B cell (primary cell): ENCODE measurements around the gene ADIPOR1. TPM values are rescaled to one million over a fixed set of nuclear protein-coding genes. Genes with fewer than 3 reads are reported as not detected.
A peak's percentile ranks its signal among the peaks of the same experiment; 100 is the strongest.

Experiments used
- ATAC-seq: fragments of 200-7000 bp; cut with Tn5 transposase; one replicate; pipeline ENCODE4 v1.10.0; 2021; ENCODE audit warnings: low read depth, mild to moderate bottlenecking, moderate number of reproducible peaks, moderate library complexity
- CTCF ChIA-PET: fragments of 350-600 bp; sonication (Branson Sonifier 250); formaldehyde crosslinking; loops from one replicate; lab custom pipeline; 2021; ENCODE audit warnings: antibody characterized with exemption, inconsistent platforms; lab: Charles Lee
- POLR2A ChIA-PET: fragments of 350-600 bp; sonication (Branson Sonifier 250); formaldehyde crosslinking; loops from one replicate; lab custom pipeline; 2021; ENCODE audit warnings: antibody characterized with exemption; lab: Charles Lee
- DNase-seq: peaks from one replicate; pipeline ENCODE4 v3.0.0; 2013
- H2AFZ ChIP-seq: 2 replicates; pipeline ENCODE4 v1.6.1; 2012; ENCODE audit warnings: mild to moderate bottlenecking, low read depth, low read length; ENCODE audit not compliant: insufficient read depth, poor library complexity, severe bottlenecking
- H3K27ac ChIP-seq, 2 donors: 1 replicate in 1 of 2; 2 replicates in 1 of 2; pipeline ENCODE4 v1.5.1; 2012 to 2013; ENCODE audit warnings: low read length in 2 of 2, mild to moderate bottlenecking in 2 of 2, moderate library complexity in 1 of 2
- H3K27me3 ChIP-seq, 4 experiments: fragments of 200-600 bp in 1 of 4; sonication (generic) in 1 of 4; replicated peaks in 1 of 4; 1 replicate in 2 of 4; 2 replicates in 2 of 4; pipeline versions ENCODE4 v1.6.1 to v1.7.0; 2013 to 2016; ENCODE audit warnings: low read length in 3 of 4, mild to moderate bottlenecking in 2 of 4, mixed read lengths in 1 of 4, moderate library complexity in 1 of 4; ENCODE audit not compliant: insufficient read depth in 4 of 4, control insufficient read depth in 3 of 4; ENCODE audit errors: control extremely low read depth in 1 of 4
- H3K36me3 ChIP-seq, 2 experiments: replicated peaks in 1 of 2; 1 replicate in 1 of 2; 2 replicates in 1 of 2; pipeline versions ENCODE4 v1.6.1 to v1.7.1; 2013; ENCODE audit warnings: low read length in 1 of 2; ENCODE audit not compliant: insufficient read depth in 2 of 2, control insufficient read depth in 1 of 2; ENCODE audit errors: control extremely low read depth in 1 of 2, extremely low read depth in 1 of 2
- H3K4me1 ChIP-seq, 2 donors: fragments of 200-600 bp in 1 of 2; sonication (generic) in 1 of 2; 1 replicate in 1 of 2; 2 replicates in 1 of 2; pipeline versions ENCODE4 v1.5.1 to v1.6.1; 2013 to 2017; ENCODE audit warnings: low read length in 2 of 2; ENCODE audit not compliant: control insufficient read depth in 2 of 2, insufficient read depth in 2 of 2
- H3K4me2 ChIP-seq: replicated peaks from 2 replicates; pipeline ENCODE3; 2012; ENCODE audit warnings: mild to moderate bottlenecking, low read depth, low read length; ENCODE audit not compliant: poor library complexity, severe bottlenecking
- H3K4me3 ChIP-seq, 5 experiments: fragments of 200-600 bp in 1 of 5; sonication (generic) in 1 of 5; 1 replicate in 3 of 5; 2 replicates in 2 of 5; pipeline versions ENCODE4 v1.5.1 to v1.7.0; 2011 to 2016; ENCODE audit warnings: low read length in 4 of 5, mild to moderate bottlenecking in 4 of 5, low read depth in 2 of 5, control low read depth in 1 of 5, moderate library complexity in 1 of 5; ENCODE audit not compliant: insufficient read depth in 1 of 5; ENCODE audit errors: control extremely low read depth in 1 of 5, extremely low read depth in 1 of 5
- H3K79me2 ChIP-seq: fragments of 200-600 bp; sonication (generic); one replicate; pipeline ENCODE4 v1.6.0; 2016; ENCODE audit warnings: low read length; ENCODE audit not compliant: control insufficient read depth, insufficient read depth
- H3K9ac ChIP-seq: fragments of 200-600 bp; sonication (generic); 2 replicates; pipeline ENCODE4 v1.6.1; 2017; ENCODE audit warnings: mild to moderate bottlenecking, low read length, moderate library complexity
- H3K9me3 ChIP-seq, 3 donors: one replicate each; pipeline versions ENCODE4 v1.6.1 to v1.7.1; 2013; ENCODE audit warnings: low read length in 2 of 3; ENCODE audit not compliant: control insufficient read depth in 2 of 3, insufficient read depth in 1 of 3; ENCODE audit errors: control extremely low read depth in 1 of 3
- H4K20me1 ChIP-seq: 2 replicates; pipeline ENCODE4 v1.6.0; 2012; ENCODE audit warnings: mild to moderate bottlenecking, low read length; ENCODE audit not compliant: insufficient read depth, control insufficient read depth, poor library complexity, severe bottlenecking
- H3K27ac Mint-ChIP-seq: one replicate; pipeline ENCODE4 v1.8.0; 2021; ENCODE audit warnings: mixed read lengths
- H3K27me3 Mint-ChIP-seq: one replicate; pipeline ENCODE4 v1.8.0; 2021; ENCODE audit warnings: mixed read lengths
- H3K4me1 Mint-ChIP-seq: one replicate; pipeline ENCODE4 v1.8.0; 2021; ENCODE audit warnings: mixed read lengths
- H3K4me3 Mint-ChIP-seq: one replicate; pipeline ENCODE4 v1.8.0; 2021; ENCODE audit warnings: mixed read lengths
- H3K9me3 Mint-ChIP-seq: one replicate; pipeline ENCODE4 v1.8.0; 2022; ENCODE audit warnings: mixed read lengths; ENCODE audit not compliant: insufficient read depth
- EZH2 ChIP-seq: IDR thresholded peaks from 2 replicates; pipeline ENCODE4 v1.6.1; 2012; ENCODE audit warnings: borderline replicate concordance, low read depth, mild to moderate bottlenecking, moderate library complexity, low read length; ENCODE audit not compliant: insufficient read depth, poor library complexity, severe bottlenecking
- WGBS: methylation state at CpG from one replicate; pipeline ENCODE4 v1.1.5; 2013; ENCODE audit warnings: missing lambda C conversion rate; ENCODE audit not compliant: insufficient coverage; 5-methylcytosine and 5-hydroxymethylcytosine counted together
- intact Hi-C: fragments of 100-400 bp; cut with micrococcal nuclease; formaldehyde crosslinking; loops from one replicate; pipeline ENCODE4 v1.10.0; 2022
- polyA minus RNA-seq: library from RNA; depleted of rRNA, polyadenylated mRNA; stranded (reverse); fragments of >200 nt; gene quantifications from 2 replicates; pipeline ENCODE4 v1.2.3, GENCODE V29; 2012
- polyA plus RNA-seq: library from polyadenylated mRNA; depleted of rRNA; stranded (reverse); fragments of >200 nt; gene quantifications from 2 replicates; pipeline ENCODE4 v1.2.3, GENCODE V29; 2012
- total RNA-seq, 2 donors: library from RNA; stranded (reverse); fragments of 120-200 nt in 1 of 2; gene quantifications; 1 replicate in 1 of 2; 2 replicates in 1 of 2; pipeline versions ENCODE4 v1.2.3 to v1.2.4, GENCODE V29; 2013 to 2022
- TF ChIP-seq, protein P1 (sequence below): fragments of 200-600 bp; IDR thresholded peaks from one replicate; pipeline ENCODE4 v1.8.0; 2022; ENCODE audit warnings: antibody characterized with exemption, mild to moderate bottlenecking

Gene ADIPOR1, protein sequence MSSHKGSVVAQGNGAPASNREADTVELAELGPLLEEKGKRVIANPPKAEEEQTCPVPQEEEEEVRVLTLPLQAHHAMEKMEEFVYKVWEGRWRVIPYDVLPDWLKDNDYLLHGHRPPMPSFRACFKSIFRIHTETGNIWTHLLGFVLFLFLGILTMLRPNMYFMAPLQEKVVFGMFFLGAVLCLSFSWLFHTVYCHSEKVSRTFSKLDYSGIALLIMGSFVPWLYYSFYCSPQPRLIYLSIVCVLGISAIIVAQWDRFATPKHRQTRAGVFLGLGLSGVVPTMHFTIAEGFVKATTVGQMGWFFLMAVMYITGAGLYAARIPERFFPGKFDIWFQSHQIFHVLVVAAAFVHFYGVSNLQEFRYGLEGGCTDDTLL
- total RNA-seq = 44.2 and 46.6 TPM in 2 replicates
- 57.5 TPM for total RNA-seq (2013)
- 49.5 and 67.5 TPM in 2 replicates for polyA plus RNA-seq
- 52.7 and 75.6 TPM in 2 replicates for polyA minus RNA-seq

- ChIA-PET CTCF (no interaction called here), POLR2A (no interaction called here)
- peak; percentile 92 for DNase-seq
- Histone ChIP-seq H3K9ac (peak within 1 kb of the TSS; percentile 96), H3K27me3 (no peaks in the 10 kb centered on the region), H3K4me1 (peaks cover 25 to 27% of the 10 kb centered on the region in 2 donors), H4K20me1 (peaks cover 49% of the 10 kb centered on the region), H3K4me3 (peak within 1 kb of the TSS; percentile 79 to 93 (median 87)), H3K27ac (peak within 1 kb of the TSS; percentile 79 to 95), H3K4me2 (peak within 1 kb of the TSS; percentile 95), H3K9me3 (no peaks in the 10 kb centered on the region), H3K79me2 (peaks cover 54% of the 10 kb centered on the region), H3K36me3 (peaks cover 4 to 14% of the 10 kb centered on the region in 2 experiments), H2AFZ (peak within 1 kb of the TSS; percentile 85)
- peak; percentile 98 for ATAC-seq
- WGBS = under 1% methylated on average over 79 of the region's 86 CpGs
- Mint-ChIP-seq H3K4me3 (peak within 1 kb of the TSS; percentile 90), H3K9me3 (no peaks in the 10 kb centered on the region), H3K27ac (peak within 1 kb of the TSS; percentile 86), H3K27me3 (no peaks in the 10 kb centered on the region), H3K4me1 (peaks cover 40% of the 10 kb centered on the region)
- no peak for TF ChIP-seq EZH2
- TF ChIP-seq, protein P1, sequence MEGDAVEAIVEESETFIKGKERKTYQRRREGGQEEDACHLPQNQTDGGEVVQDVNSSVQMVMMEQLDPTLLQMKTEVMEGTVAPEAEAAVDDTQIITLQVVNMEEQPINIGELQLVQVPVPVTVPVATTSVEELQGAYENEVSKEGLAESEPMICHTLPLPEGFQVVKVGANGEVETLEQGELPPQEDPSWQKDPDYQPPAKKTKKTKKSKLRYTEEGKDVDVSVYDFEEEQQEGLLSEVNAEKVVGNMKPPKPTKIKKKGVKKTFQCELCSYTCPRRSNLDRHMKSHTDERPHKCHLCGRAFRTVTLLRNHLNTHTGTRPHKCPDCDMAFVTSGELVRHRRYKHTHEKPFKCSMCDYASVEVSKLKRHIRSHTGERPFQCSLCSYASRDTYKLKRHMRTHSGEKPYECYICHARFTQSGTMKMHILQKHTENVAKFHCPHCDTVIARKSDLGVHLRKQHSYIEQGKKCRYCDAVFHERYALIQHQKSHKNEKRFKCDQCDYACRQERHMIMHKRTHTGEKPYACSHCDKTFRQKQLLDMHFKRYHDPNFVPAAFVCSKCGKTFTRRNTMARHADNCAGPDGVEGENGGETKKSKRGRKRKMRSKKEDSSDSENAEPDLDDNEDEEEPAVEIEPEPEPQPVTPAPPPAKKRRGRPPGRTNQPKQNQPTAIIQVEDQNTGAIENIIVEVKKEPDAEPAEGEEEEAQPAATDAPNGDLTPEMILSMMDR = no peak
- intact Hi-C loops = loop anchor here (1.0 to 10.0 kb wide), 7 partner anchors 9 to 837 kb away; partner anchors contain the start of genes CYB5R1, KLHL12, PPP1R12B and RABIF
These were observed at the start of gene ADIPOR1 for GRCh38 chr1:202957733-202958543. Gene ADIPOR1 (minus strand): TSS chr1:202958312. CDS start chr1:202951070, 7,242 bp downstream.
